H1 (cell line): ENCODE measurements around the gene ABCG1. TPM values are rescaled to one million over a fixed set of nuclear protein-coding genes. Genes with fewer than 3 reads are reported as not detected.

Experiments used
- CTCF ChIA-PET: fragments of 300-600 bp; sonication (Branson Sonifier 250); formaldehyde crosslinking; loops from one replicate; lab custom pipeline; 2021; ENCODE audit not compliant: partially characterized antibody; lab: Charles Lee
- POLR2A ChIA-PET: fragments of 300-600 bp; sonication (Branson Sonifier 250); formaldehyde crosslinking; loops from one replicate; lab custom pipeline; 2021; ENCODE audit warnings: inconsistent platforms; ENCODE audit not compliant: partially characterized antibody; lab: Charles Lee
- DNase-seq, 2 experiments: peaks; one replicate each; pipeline versions ENCODE4 v3.0.0 to v3.0.0-alpha.2; 2010 to 2022; ENCODE audit warnings: low spot score in 2 of 2, low read depth in 1 of 2, mixed read lengths in 1 of 2
- FAIRE-seq: peaks from 2 replicates; lab custom pipeline; 2011; peaks lifted over from hg19 to GRCh38; lab: Jason Lieb, UNC
- H2AFZ ChIP-seq: 2 replicates; pipeline ENCODE4 v1.8.1; 2012; ENCODE audit warnings: low read length, inconsistent platforms
- H2AK5ac ChIP-seq: 2 replicates; pipeline ENCODE4 v1.6.1; 2013; ENCODE audit warnings: low read depth, low read length
- H2BK120ac ChIP-seq: replicated peaks from 2 replicates; pipeline ENCODE3; 2013; ENCODE audit warnings: low read depth, low read length, inconsistent platforms
- H2BK12ac ChIP-seq: 2 replicates; pipeline ENCODE4 v1.6.1; 2013; ENCODE audit warnings: low read depth, low read length
- H2BK15ac ChIP-seq: 2 replicates; pipeline ENCODE4 v1.6.1; 2013; ENCODE audit warnings: low read length
- H2BK20ac ChIP-seq: 2 replicates; pipeline ENCODE4 v1.6.1; 2013; ENCODE audit warnings: low read length
- H2BK5ac ChIP-seq: 2 replicates; pipeline ENCODE4 v1.6.1; 2013; ENCODE audit warnings: low read depth, low read length
- H3K14ac ChIP-seq: 2 replicates; pipeline ENCODE4 v1.6.1; 2013; ENCODE audit warnings: inconsistent platforms; ENCODE audit not compliant: insufficient read length
- H3K18ac ChIP-seq: 2 replicates; pipeline ENCODE4 v1.6.1; 2013; ENCODE audit warnings: low read length; ENCODE audit errors: extremely low read depth
- H3K23ac ChIP-seq: 2 replicates; pipeline ENCODE4 v1.6.1; 2013; ENCODE audit warnings: inconsistent platforms; ENCODE audit not compliant: insufficient read length
- H3K23me2 ChIP-seq: 2 replicates; pipeline ENCODE4 v1.6.1; 2013; ENCODE audit warnings: low read depth, low read length
- H3K27ac ChIP-seq: 2 replicates; pipeline ENCODE4 v1.6.1; 2011; ENCODE audit warnings: low read depth, low read length, inconsistent platforms
- H3K27me3 ChIP-seq, 4 experiments: replicated peaks in 1 of 4; 1 replicate in 1 of 4; 2 replicates in 3 of 4; pipeline versions ENCODE4 v1.6.1 to v1.8.1; 2011 to 2013; ENCODE audit warnings: low read length in 3 of 4, mild to moderate bottlenecking in 3 of 4, inconsistent platforms in 2 of 4, mixed read lengths in 2 of 4, moderate library complexity in 1 of 4; ENCODE audit not compliant: control insufficient read depth in 3 of 4, insufficient read depth in 3 of 4; ENCODE audit errors: extremely low read depth in 1 of 4
- H3K36me3 ChIP-seq, 4 experiments: 2 replicates each; pipeline versions ENCODE4 v1.6.1 to v1.8.1; 2011 to 2013; ENCODE audit warnings: mild to moderate bottlenecking in 4 of 4, low read length in 3 of 4, moderate library complexity in 2 of 4, control low read depth in 1 of 4, inconsistent platforms in 1 of 4; ENCODE audit not compliant: insufficient read depth in 4 of 4, control insufficient read depth in 2 of 4
- H3K4ac ChIP-seq: replicated peaks from 2 replicates; pipeline ENCODE3; 2013; ENCODE audit warnings: low read length, low read depth, mixed read lengths, inconsistent platforms; ENCODE audit not compliant: insufficient read length
- H3K4me1 ChIP-seq, 4 experiments: replicated peaks in 1 of 4; 1 replicate in 1 of 4; 2 replicates in 3 of 4; pipeline versions ENCODE4 v1.6.1 to v1.8.1; 2011 to 2013; ENCODE audit warnings: low read length in 3 of 4, inconsistent platforms in 2 of 4, mixed read lengths in 1 of 4; ENCODE audit not compliant: insufficient read depth in 4 of 4, control insufficient read depth in 3 of 4
- H3K4me2 ChIP-seq, 2 experiments: 2 replicates each; pipeline versions ENCODE4 v1.6.1 to v1.8.1; 2011 to 2013; ENCODE audit warnings: low read depth in 2 of 2, low read length in 2 of 2, control low read depth in 1 of 2, inconsistent platforms in 1 of 2, mild to moderate bottlenecking in 1 of 2; ENCODE audit not compliant: insufficient read depth in 1 of 2
- H3K4me3 ChIP-seq, 4 experiments: fragments of 200-600, 300-600 bp in 1 of 4; sonication (generic), shearing (Covaris generic), sonication (Bioruptor Twin) in 1 of 4; 2 replicates each; pipeline versions ENCODE4 v1.5.1 to v1.8.1; 2011 to 2016; ENCODE audit warnings: low read length in 4 of 4, low read depth in 3 of 4, control low read depth in 2 of 4, inconsistent platforms in 2 of 4, mild to moderate bottlenecking in 2 of 4, mixed read lengths in 1 of 4, moderate library complexity in 1 of 4; ENCODE audit not compliant: insufficient read depth in 2 of 4; ENCODE audit errors: extremely low read depth in 1 of 4
- H3K56ac ChIP-seq: replicated peaks from 2 replicates; pipeline ENCODE3; 2013; ENCODE audit warnings: low read depth, mild to moderate bottlenecking, mixed read lengths, low read length, inconsistent platforms; ENCODE audit not compliant: insufficient read length
- H3K79me1 ChIP-seq: 2 replicates; pipeline ENCODE4 v1.6.1; 2013; ENCODE audit warnings: low read depth, low read length, control low read depth
- H3K79me2 ChIP-seq, 2 experiments: 2 replicates each; pipeline versions ENCODE4 v1.6.1 to v1.8.1; 2012 to 2013; ENCODE audit warnings: low read length in 2 of 2, mild to moderate bottlenecking in 2 of 2, inconsistent platforms in 1 of 2; ENCODE audit not compliant: insufficient read depth in 2 of 2, control insufficient read depth in 1 of 2
- H3K9ac ChIP-seq, 4 experiments: replicated peaks in 1 of 4; 1 replicate in 1 of 4; 2 replicates in 3 of 4; pipeline versions ENCODE4 v1.6.1 to v1.8.1; 2011 to 2013; ENCODE audit warnings: low read depth in 3 of 4, low read length in 3 of 4, control low read depth in 2 of 4, mild to moderate bottlenecking in 2 of 4, moderate library complexity in 2 of 4, inconsistent platforms in 1 of 4; ENCODE audit errors: extremely low read depth in 1 of 4
- H3K9me3 ChIP-seq, 2 experiments: 2 replicates each; pipeline versions ENCODE4 v1.6.1 to v1.8.1; 2012 to 2013; ENCODE audit warnings: mild to moderate bottlenecking in 2 of 2, moderate library complexity in 2 of 2, control low read depth in 1 of 2, inconsistent platforms in 1 of 2, low read depth in 1 of 2, low read length in 1 of 2, mixed read lengths in 1 of 2; ENCODE audit not compliant: insufficient read depth in 2 of 2
- H4K20me1 ChIP-seq, 2 experiments: replicated peaks in 1 of 2; 2 replicates each; pipeline versions ENCODE3 to v1.8.1; 2011 to 2013; ENCODE audit warnings: inconsistent platforms in 2 of 2, low read length in 2 of 2, mild to moderate bottlenecking in 1 of 2; ENCODE audit not compliant: insufficient read depth in 2 of 2, control insufficient read depth in 1 of 2
- H4K5ac ChIP-seq: 2 replicates; pipeline ENCODE4 v1.6.1; 2013; ENCODE audit warnings: low read length, low read depth, mixed read lengths, inconsistent platforms; ENCODE audit not compliant: insufficient read length
- H4K8ac ChIP-seq: 2 replicates; pipeline ENCODE4 v1.8.0; 2013; ENCODE audit warnings: mild to moderate bottlenecking, moderate library complexity, low read length, inconsistent platforms; ENCODE audit not compliant: insufficient read depth; ENCODE audit errors: extremely low read depth
- H4K91ac ChIP-seq: replicated peaks from 2 replicates; pipeline ENCODE3; 2013; ENCODE audit warnings: low read length, mixed read lengths, inconsistent platforms; ENCODE audit not compliant: insufficient read length
- KDM5A ChIP-seq: fragments of 200-600 bp; IDR thresholded peaks from 2 replicates; pipeline ENCODE4 v1.7.1; 2012; ENCODE audit warnings: mild to moderate bottlenecking, low read length, inconsistent platforms, mixed read lengths
- NANOG ChIP-seq: IDR thresholded peaks from 2 replicates; pipeline ENCODE4 v1.6.1; 2011; ENCODE audit warnings: low read length, low read depth, mild to moderate bottlenecking, inconsistent platforms; ENCODE audit not compliant: insufficient read depth, poor library complexity, severe bottlenecking
- POLR2A ChIP-seq, 2 experiments: IDR thresholded peaks; 1 replicate in 1 of 2; 2 replicates in 1 of 2; pipeline ENCODE4 v1.6.1; 2011; ENCODE audit warnings: low read depth in 2 of 2, low read length in 2 of 2, mild to moderate bottlenecking in 2 of 2; ENCODE audit errors: control extremely low read depth in 1 of 2
- RNF2 ChIP-seq: fragments of 200-900, 300-1000 bp; sonication (generic); IDR thresholded peaks from 2 replicates; pipeline ENCODE4 v1.7.1; 2016; ENCODE audit warnings: borderline replicate concordance, low read depth, mild to moderate bottlenecking, antibody characterized with exemption, low read length; ENCODE audit not compliant: poor library complexity, severe bottlenecking; ENCODE audit errors: missing control alignments
- TEAD4 ChIP-seq: IDR thresholded peaks from 2 replicates; pipeline ENCODE4 v1.6.1; 2012; ENCODE audit warnings: low read depth, low read length, inconsistent platforms, mixed read lengths
- WGBS, 2 experiments: shearing (Covaris generic) in 1 of 2; methylation state at CpG; one replicate each; pipeline versions ENCODE4 v1.1.6 to v1.1.7; 2013 to 2015; ENCODE audit warnings: low lambda C conversion rate in 2 of 2, mixed read lengths in 2 of 2, inconsistent platforms in 1 of 2, low coverage in 1 of 2, missing lambda C conversion rate in 1 of 2; ENCODE audit not compliant: insufficient replicate concordance in 2 of 2, insufficient coverage in 1 of 2, insufficient read length in 1 of 2; ENCODE audit errors: extremely low coverage in 1 of 2, missing lambda C conversion rate in 1 of 2; 5-methylcytosine and 5-hydroxymethylcytosine counted together
- polyA plus RNA-seq, 7 experiments: library from polyadenylated mRNA; depleted of rRNA in 3 of 7; stranded (reverse) in 5 of 7; unstranded in 2 of 7; fragments of >200 nt in 5 of 7; fragments of 200-250 nt in 2 of 7; gene quantifications; 1 replicate in 5 of 7; 2 replicates in 1 of 7; 4 replicates in 1 of 7; pipeline versions ENCODE4 v1.2.1 to v1.2.3, GENCODE V29; 2011 to 2013; ENCODE audit warnings: missing spikeins in 2 of 7, mixed read lengths in 2 of 7
- total RNA-seq: library from RNA; stranded (reverse); fragmentation: NEBNext Ultra II Directional; extraction: Animal tissue kit (Norgen Biotek cat#: 25700); gene quantifications from 2 replicates; pipeline ENCODE4 v1.2.1, GENCODE V29; 2021
- TF ChIP-seq, protein P1 (sequence below): IDR thresholded peaks from 2 replicates; pipeline ENCODE4 v1.6.1; 2011; ENCODE audit warnings: low read length, improper control_type of control experiment

ABCG1 gene
- total and polyA plus RNA-seq, 2 of the 8 experiments (the other 6 are each of a cell fraction or from before 2014, with no cell fraction given) = 2.1 to 4.0 TPM

- DNase-seq = no peak
- Histone ChIP-seq H3K18ac (no peak overlapping the region), H3K27ac (no peak overlapping the region), H3K4me3 (no peak overlapping the region), H3K14ac (no peak overlapping the region), H3K79me1 (no peaks in the 10 kb centered on the region), H4K8ac (no peak overlapping the region), H3K4me2 (no peak overlapping the region), H3K23me2 (no peaks in the 10 kb centered on the region), H2BK12ac (no peak overlapping the region), H2BK5ac (no peak overlapping the region), H4K20me1 (no peaks in the 10 kb centered on the region), H3K36me3 (no peaks in the 10 kb centered on the region), H3K23ac (no peak overlapping the region), H3K79me2 (no peaks in the 10 kb centered on the region), H3K9ac (no peak overlapping the region), H3K4me1 (peaks cover 0 to 6% (median 0%) of the 10 kb centered on the region in 4 experiments; a peak in 2 of 7 replicates), H2BK15ac (no peak overlapping the region), H3K4ac (no peak overlapping the region), H2BK120ac (no peak overlapping the region), H3K9me3 (peaks cover 0 to under 1% of the 10 kb centered on the region in 2 experiments; a peak in 1 of 4 replicates), H2BK20ac (no peak overlapping the region), H2AFZ (no peak overlapping the region), H4K5ac (no peak overlapping the region), H3K56ac (no peak overlapping the region), H4K91ac (no peak overlapping the region), H2AK5ac (no peak overlapping the region), H3K27me3 (peaks cover 0 to 1% (median 0%) of the 10 kb centered on the region in 4 experiments; a peak in 1 of 7 replicates)
- 91% methylated on average over 11 of the region's 11 CpGs; no CpG with 5 or more reads in 1 of the 2 experiments for WGBS, 2 experiments
- CTCF ChIA-PET = interaction anchor here (1.0 to 1.6 kb wide), 2 partner anchors 49 to 172 kb away, joined by 3 to 4 read pairs; no protein-coding TSS in a partner anchor
- TF ChIP-seq RNF2 (no peak), TEAD4 (no peak), NANOG (no peak), KDM5A (no peak), POLR2A (IDR thresholded peaks at IDR 0.05; ENCODE audit: control extremely low read depth in 1 of 2, low read depth in 2 of 2, low read length in 2 of 2) (no peak)
- TF ChIP-seq, protein P1, sequence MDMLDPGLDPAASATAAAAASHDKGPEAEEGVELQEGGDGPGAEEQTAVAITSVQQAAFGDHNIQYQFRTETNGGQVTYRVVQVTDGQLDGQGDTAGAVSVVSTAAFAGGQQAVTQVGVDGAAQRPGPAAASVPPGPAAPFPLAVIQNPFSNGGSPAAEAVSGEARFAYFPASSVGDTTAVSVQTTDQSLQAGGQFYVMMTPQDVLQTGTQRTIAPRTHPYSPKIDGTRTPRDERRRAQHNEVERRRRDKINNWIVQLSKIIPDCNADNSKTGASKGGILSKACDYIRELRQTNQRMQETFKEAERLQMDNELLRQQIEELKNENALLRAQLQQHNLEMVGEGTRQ = no peak
- POLR2A ChIA-PET = no interaction called here
- FAIRE-seq = no peak
Measured at GRCh38 chr21:42209801-42210479, 9.0 kb upstream of the ABCG1 start.
